GM12872 (cell line): ENCODE data around the gene MFNG.

Experiments
- TF ChIP-seq, protein P1 (sequence below): IDR thresholded peaks from 3 replicates; pipeline ENCODE4 v1.5.1; 2011; ENCODE audit warnings: low read depth, mild to moderate bottlenecking, low read length, moderate library complexity; ENCODE audit not compliant: insufficient read depth

MFNG gene

DNA sequence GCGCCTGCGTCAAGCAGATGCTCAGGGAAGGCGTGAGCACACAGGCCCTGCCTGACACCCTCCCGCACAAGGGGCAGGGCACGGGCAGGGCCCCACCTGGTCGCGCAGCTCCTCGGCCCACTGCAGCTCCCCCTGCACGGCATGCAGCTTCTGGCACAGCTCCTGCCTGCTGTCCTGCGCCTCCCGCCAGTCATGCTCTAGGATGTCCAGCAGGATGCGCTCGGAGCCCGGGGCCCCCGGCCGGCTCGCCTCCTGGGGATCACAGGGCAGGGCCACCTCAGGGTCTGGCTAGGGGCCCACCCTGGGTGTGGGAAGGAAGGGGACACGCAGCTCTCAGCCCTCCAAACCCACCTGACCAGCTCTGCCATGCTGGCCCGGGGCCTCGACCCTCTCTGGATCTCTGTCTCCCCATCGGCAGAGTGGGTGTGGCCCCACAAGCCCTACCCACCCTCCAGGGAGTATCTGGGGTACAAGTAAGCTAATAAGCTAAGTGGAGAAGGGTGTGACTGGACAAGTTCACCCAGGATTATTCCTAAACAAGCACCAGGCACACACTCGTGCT is 22.3 kb upstream of the MFNG start:
- TF ChIP-seq, protein P1, sequence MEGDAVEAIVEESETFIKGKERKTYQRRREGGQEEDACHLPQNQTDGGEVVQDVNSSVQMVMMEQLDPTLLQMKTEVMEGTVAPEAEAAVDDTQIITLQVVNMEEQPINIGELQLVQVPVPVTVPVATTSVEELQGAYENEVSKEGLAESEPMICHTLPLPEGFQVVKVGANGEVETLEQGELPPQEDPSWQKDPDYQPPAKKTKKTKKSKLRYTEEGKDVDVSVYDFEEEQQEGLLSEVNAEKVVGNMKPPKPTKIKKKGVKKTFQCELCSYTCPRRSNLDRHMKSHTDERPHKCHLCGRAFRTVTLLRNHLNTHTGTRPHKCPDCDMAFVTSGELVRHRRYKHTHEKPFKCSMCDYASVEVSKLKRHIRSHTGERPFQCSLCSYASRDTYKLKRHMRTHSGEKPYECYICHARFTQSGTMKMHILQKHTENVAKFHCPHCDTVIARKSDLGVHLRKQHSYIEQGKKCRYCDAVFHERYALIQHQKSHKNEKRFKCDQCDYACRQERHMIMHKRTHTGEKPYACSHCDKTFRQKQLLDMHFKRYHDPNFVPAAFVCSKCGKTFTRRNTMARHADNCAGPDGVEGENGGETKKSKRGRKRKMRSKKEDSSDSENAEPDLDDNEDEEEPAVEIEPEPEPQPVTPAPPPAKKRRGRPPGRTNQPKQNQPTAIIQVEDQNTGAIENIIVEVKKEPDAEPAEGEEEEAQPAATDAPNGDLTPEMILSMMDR, result no peak

GRCh38 chr22:37507731-37508130 is 21.5 kb upstream of the MFNG start:
- TF ChIP-seq, protein P1, result no peak

DNA sequence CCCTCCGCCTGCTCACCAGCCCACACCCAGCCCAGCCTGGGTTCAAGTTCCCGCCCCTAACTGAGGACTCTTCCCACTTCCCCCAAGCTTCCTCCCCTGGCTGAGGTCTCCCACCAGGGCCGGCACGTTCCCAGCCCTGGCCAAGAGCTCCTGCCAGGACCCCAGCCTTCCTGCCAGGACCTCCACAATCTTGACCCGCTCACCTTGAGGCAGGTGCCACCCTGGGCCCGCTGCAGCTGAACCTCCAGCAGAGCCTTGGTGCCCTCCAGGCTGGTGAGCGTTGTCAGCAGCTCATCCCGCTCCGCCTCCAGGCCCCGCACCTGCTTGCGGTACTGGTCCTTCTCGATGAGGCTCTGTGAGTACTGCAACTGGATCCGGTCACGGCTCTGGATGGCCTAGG is 19.8 kb upstream of the MFNG start:
- TF ChIP-seq, protein P1, result no peak

DNA sequence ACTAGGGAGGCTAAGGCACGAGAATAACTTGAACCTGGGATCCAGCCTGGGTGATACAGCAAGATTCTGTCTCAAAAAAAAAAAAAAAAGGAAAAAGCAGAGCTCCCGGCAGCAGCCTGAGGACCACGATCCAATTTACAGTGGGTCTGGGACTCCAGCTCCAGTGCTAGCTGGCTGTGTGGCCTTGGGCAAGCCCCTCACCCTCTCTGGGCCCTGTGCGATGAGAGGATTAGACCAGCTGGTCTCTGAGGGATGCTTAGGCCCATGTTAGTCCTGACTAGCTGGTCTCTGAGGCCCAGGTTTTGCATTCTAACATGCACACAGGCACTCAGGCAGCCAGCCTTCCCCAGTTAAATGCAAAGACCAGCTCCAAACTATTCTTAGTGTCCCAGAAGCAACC is 19.4 kb upstream of the MFNG start:
- TF ChIP-seq, protein P1, result no peak

GRCh38 chr22:37504964-37505363 is 18.8 kb upstream of the MFNG start:
- TF ChIP-seq, protein P1, result no peak

GRCh38 chr22:37503850-37504249 is 17.7 kb upstream of the MFNG start:
- TF ChIP-seq, protein P1, result no peak

DNA sequence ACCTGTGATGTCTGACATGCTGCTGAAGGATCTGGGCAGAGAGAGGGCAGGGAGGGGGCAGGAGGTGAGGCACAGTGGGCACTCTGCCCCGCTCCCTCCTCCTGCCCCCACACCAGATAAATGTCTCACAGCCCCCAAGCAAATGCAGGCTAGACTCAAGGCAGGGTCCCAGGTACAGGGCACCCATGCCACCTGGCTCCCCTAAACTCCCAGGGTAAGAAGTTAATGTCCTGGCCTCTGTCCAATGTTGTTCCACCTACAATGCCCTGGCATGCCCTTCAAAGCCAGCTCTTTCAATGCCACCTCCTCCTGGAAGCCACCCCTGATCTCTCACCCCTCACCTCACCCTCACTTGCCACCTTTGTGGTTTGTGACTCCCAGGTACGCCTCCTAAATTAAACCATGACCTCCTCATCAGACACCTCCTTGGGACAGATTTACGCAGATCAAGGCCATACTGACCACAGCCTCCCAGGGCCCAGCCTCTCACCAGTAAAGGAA is 17.0 kb upstream of the MFNG start:
- TF ChIP-seq, protein P1, result no peak
